ENCODE results near the gene SDE2.
"Not testable (repeated sequence)": the region's sequence is repeated elsewhere in the genome, so short reads cannot be mapped to it uniquely, and the experiment has no call there.

Gene SDE2

DNA sequence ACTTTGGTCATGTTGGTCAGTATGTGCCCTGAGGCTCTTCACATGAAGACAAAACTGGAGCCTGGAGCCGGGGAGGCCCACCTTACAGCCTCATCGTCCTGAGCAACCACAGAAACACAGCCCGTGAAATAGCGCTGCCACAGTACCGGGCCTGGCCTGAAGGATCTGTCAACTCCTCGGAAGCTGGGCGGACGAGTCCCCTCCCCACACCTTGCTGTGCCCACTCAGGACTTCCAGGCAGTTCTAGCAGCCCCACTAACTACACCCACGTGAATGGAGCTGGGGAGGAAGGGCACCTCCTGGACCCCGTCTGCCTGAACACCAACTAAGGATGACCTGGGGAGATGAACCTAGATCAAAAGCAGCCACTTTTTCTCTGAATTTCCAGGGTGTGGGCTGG, 24.7 kb downstream of the SDE2 start:
- no peak for DNase-seq

DNA sequence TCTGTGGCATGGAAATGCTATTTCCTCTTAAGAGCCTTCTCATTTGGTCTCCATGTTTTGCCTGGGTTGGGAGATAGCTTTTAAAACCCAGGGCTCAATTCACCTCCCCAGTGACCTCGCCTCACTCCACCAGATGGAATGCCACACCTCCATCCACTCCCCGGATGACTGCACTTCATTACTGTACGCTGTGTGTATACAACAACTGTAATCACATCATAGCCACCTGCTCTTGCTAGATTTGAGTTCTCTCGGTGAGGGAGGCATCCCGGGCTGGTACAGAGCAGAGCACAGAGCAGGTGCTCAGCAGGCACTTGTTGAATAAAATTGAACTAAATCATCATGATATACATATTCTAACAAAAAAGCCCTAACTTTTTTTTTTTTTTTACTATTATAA, 26.0 kb downstream of the SDE2 start:
- no peak for DNase-seq

DNA sequence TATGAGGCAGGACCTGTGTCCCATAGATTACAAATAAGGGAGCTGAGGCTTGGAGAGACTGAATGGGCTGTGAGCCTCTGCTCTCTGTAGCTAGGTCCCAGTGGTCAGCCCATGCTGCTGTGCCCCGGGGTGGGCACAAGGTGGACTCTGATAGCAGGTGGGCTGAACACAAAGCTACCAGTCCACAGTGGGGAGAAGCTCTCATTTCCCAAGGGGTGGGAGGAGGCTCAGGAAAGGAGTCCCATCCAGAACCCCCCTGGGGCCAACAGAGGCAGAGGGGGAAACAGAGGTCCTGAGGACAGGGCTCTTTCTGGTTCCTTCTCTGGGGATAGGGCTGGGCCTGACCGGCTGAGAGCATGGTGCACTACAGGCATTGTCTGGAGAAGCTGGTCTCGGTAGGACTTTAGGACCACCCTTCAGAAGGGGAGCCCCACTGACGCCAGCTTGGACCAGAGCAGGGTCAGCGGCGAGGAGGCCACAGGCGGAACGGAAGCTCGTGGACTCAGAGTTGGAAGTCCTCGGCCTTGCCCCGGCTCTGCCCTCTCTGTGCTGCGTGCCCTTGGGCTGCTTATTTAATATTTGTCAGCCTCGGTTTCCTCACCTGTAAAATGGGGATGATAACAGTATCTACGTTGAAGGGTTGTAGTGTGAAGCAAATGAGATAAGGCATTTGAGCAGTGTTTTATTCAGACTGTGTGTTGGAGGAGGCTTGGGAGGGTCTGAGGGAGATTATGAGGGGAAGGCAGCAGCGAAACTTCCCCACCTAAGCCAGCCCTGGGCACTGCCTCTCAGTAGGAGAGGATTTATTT, 26.6 kb downstream of the SDE2 start:
- no peak for DNase-seq

- not testable (repeated sequence) for DNase-seq
These were observed 28.5 kb downstream of the SDE2 start for GRCh38 chr1:225970592-225971157.

- not testable (repeated sequence) for DNase-seq
These were observed 29.4 kb downstream of the SDE2 start for GRCh38 chr1:225969751-225970150.

GRCh38 chr1:225965231-225965630, 33.9 kb downstream of the SDE2 start:
- DNase-seq, result no peak

- DNase-seq, result no peak
These were observed 35.2 kb downstream of the SDE2 start for GRCh38 chr1:225963735-225964530.

GRCh38 chr1:225962440-225962975, 36.6 kb downstream of the SDE2 start:
- DNase-seq, result peak; percentile 51

GRCh38 chr1:225961659-225962439, 37.3 kb downstream of the SDE2 start:
- DNase-seq, result no peak

- DNase-seq, result no peak
These were observed 41.1 kb downstream of the SDE2 start for GRCh38 chr1:225958041-225958440.

GRCh38 chr1:225954753-225955152, 44.4 kb downstream of the SDE2 start:
- no peak for DNase-seq

- no peak for DNase-seq
These were observed 45.8 kb downstream of the SDE2 start for GRCh38 chr1:225953315-225953714.

DNA sequence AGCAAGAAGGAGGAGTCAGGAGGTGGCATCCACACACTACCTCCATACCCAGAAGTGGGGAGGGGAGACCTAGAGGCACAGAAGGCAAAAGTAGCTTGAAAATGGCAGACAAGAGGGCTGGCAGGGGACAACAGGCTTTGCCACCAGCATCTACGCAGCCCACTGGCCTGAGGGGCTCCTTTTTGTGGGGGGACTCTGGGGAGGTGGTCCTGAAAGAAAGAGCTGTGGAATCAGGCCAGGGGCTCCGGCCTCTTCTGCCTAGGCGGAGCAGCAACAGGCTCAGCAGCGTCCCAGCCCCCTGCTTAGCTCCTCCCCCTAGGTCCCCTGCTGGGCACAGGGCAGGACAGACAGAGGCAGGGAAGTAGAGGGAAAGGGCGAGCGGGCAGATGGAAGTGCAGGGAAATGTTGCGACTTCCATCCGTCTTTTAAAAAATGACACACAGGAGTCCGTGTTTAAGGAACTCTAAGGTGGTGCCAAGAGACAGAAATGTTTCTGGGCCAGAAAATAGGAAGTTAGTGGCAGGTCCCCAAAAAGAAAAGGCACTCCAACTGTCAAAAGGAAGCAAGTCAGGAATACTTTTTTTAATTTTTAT, 48.1 kb downstream of the SDE2 start:
- DNase-seq, result no peak

DNA sequence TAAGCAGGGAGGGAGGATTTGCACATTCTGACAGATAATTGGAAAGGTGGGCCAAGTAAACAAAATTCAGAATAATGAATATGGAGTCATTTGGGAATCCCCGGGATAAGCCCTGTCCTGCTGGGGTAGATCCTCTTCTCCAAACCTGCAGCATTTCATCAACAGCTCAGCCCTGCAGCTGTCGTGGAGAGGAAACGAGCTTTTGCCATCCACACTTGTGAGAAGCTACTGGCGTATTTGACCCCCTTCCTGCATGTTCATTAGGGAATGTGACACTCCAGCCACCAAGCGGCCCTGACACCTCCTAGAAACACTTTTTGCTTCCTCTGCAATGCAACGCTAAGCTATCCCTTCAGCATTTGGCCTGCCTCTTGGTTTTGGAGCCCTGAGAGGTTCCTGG, 50.1 kb downstream of the SDE2 start:
- no peak for DNase-seq

DNA sequence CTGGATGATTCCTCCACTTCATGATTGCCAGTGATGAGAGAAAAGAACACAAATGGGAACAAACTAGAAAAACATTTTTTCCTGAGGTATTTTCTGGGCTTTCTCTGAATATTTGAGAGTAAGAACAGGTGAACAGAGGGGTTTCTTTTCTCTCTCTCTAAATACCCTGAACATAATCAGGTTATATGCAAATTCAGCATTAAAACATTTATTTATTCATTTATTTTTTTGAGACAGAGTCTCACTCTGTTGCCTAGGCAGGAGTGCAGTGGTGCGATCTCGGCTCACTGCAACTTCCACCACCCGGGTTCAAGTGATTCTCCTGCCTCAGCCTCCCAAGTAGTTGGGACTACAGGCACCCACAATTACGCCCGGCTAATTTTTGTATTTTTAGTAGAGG, 52.3 kb downstream of the SDE2 start:
- DNase-seq, result no peak

- DNase-seq, result no peak
These were observed 53.0 kb downstream of the SDE2 start for GRCh38 chr1:225946082-225946620.

GRCh38 chr1:225945564-225945963, 53.6 kb downstream of the SDE2 start:
- no peak for DNase-seq

GRCh38 chr1:225944951-225945350, 54.2 kb downstream of the SDE2 start:
- DNase-seq, result peak; percentile 4

GRCh38 chr1:225944387-225944786, 54.8 kb downstream of the SDE2 start:
- no peak for DNase-seq

- no peak for DNase-seq
These were observed 55.6 kb downstream of the SDE2 start for GRCh38 chr1:225943582-225943981.

GRCh38 chr1:225942574-225942973, 56.6 kb downstream of the SDE2 start:
- DNase-seq, result no peak

GRCh38 chr1:225941942-225942222, 57.3 kb downstream of the SDE2 start:
- DNase-seq, result no peak

Measured in CD4-positive, alpha-beta T cell treated with Interleukin-21 for 1 hour (primary cell).